ENCODE measurements around the gene TRIM75. TPM values are rescaled to one million over a fixed set of nuclear protein-coding genes. Genes with fewer than 3 reads are reported as not detected.

The TRIM75 gene
- total and polyA plus RNA-seq, 2 donors from 2014 or later, result not detected

DNA sequence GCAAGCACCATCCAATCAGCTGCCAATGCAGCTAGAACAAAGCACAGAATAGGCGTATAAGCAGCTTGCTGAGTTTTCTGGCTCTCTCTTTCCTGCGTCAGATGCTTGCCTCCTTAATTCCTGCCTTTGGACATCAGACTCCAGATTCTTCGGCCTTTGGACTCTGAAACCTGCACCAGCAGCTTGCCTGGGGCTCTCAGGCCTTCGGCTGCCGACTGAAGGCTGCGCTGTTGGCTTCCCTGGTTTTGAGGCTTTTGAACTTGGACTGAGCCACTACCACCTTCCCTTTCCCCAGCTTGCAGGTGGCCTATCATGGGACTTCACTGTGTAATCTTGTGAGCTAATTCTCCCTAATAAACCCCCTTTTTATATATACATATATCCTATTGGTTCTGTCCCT lies 52.9 kb downstream of the TRIM75 start:
- no peaks in the 10 kb centered on the region for H3K27me3 ChIP-seq (ENCODE audit: control insufficient read depth, insufficient read depth, low read length)
- DNase-seq (peak in 2 of 5 donors; percentile 13 to 27), FAIRE-seq (no peak)
- TF ChIP-seq, protein P1, sequence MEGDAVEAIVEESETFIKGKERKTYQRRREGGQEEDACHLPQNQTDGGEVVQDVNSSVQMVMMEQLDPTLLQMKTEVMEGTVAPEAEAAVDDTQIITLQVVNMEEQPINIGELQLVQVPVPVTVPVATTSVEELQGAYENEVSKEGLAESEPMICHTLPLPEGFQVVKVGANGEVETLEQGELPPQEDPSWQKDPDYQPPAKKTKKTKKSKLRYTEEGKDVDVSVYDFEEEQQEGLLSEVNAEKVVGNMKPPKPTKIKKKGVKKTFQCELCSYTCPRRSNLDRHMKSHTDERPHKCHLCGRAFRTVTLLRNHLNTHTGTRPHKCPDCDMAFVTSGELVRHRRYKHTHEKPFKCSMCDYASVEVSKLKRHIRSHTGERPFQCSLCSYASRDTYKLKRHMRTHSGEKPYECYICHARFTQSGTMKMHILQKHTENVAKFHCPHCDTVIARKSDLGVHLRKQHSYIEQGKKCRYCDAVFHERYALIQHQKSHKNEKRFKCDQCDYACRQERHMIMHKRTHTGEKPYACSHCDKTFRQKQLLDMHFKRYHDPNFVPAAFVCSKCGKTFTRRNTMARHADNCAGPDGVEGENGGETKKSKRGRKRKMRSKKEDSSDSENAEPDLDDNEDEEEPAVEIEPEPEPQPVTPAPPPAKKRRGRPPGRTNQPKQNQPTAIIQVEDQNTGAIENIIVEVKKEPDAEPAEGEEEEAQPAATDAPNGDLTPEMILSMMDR (IDR thresholded peaks at IDR 0.05; ENCODE audit: borderline replicate concordance, extremely low read depth, insufficient read depth), result no peak
- peaks cover 0 to 3% (median 0%) of the 10 kb centered on the region in 3 donors for H3K4me1 ChIP-seq (ENCODE audit: control insufficient read depth in 2 of 3, insufficient read depth in 2 of 3, low read depth in 1 of 3, low read length in 3 of 3)
- H3K36me3 ChIP-seq (ENCODE audit: control insufficient read depth in 2 of 3, insufficient read depth in 3 of 3, low read length in 3 of 3), result peaks cover 0 to 7% (median 0%) of the 10 kb centered on the region in 3 donors
- no peaks in the 10 kb centered on the region for H3K9me3 ChIP-seq (ENCODE audit: control insufficient read depth in 2 of 3, insufficient read depth in 1 of 3, low read length in 3 of 3)
- H3K4me3 ChIP-seq (ENCODE audit: low read length in 3 of 3), result no peak overlapping the region
- intact Hi-C loops (cut with DNase I), result no loop called here
- H3K27ac ChIP-seq (ENCODE audit: low read depth in 2 of 2, low read length in 2 of 2), result no peak overlapping the region
- no peak overlapping the region for H3K9ac ChIP-seq (ENCODE audit: low read length in 3 of 3)

Other genes with a start within 250 kb of the TRIM75 start
- 0.25 TPM for gene APELA, start 176.7 kb upstream of the TRIM75 start, total RNA-seq
- 1.2 TPM for gene APELA, start 176.7 kb upstream of the TRIM75 start, polyA plus RNA-seq (ENCODE audit: insufficient read depth, low read depth, low replicate concordance)
- 0.54 TPM for gene TRIM61, start 76.2 kb upstream of the TRIM75 start, total RNA-seq
- gene TRIM61, start 76.2 kb upstream of the TRIM75 start, polyA plus RNA-seq (ENCODE audit: insufficient read depth, low read depth, low replicate concordance), result 0.30 TPM
- gene TRIM60, start 21.9 kb upstream of the TRIM75 start, total RNA-seq, result not detected
- not detected for gene TRIM60, start 21.9 kb upstream of the TRIM75 start, polyA plus RNA-seq (ENCODE audit: insufficient read depth, low read depth, low replicate concordance)
- 19.6 TPM for gene TMEM192, start 59.0 kb downstream of the TRIM75 start, total RNA-seq
- 14.9 TPM for gene TMEM192, start 59.0 kb downstream of the TRIM75 start, polyA plus RNA-seq (ENCODE audit: insufficient read depth, low read depth, low replicate concordance)
- gene KLHL2, start 153.7 kb downstream of the TRIM75 start, total RNA-seq, result 44.4 TPM
- 11.5 TPM for gene KLHL2, start 153.7 kb downstream of the TRIM75 start, polyA plus RNA-seq (ENCODE audit: insufficient read depth, low read depth, low replicate concordance)